NCI-H2227 (cell line): ENCODE results near the gene ZNF490.

Source experiments
- DNase-seq: peaks from one replicate; lab custom pipeline; 2025; ENCODE audit not compliant: unreplicated experiment; lab: John Stamatoyannopoulos, UW

Gene ZNF490

DNA sequence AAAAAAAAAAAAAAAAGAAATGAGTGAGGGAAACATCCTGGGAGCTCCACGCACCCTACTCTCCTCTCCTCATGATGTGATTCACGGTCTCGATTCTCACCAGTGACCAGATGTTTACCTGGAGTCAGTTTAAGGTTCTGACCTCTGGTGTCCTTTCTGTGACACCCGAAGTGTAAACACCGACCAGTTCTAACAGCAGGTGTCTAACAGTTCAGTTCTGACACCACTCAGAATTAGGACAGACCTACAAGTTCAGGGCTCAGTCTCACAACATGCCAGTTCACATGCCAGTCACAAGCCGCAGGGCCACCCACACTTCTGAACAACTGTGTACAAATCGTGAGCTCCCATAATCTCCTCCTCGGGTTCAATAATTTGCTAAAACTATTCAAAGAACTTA is 65.3 kb downstream of the ZNF490 start:
- no peak for DNase-seq

DNA sequence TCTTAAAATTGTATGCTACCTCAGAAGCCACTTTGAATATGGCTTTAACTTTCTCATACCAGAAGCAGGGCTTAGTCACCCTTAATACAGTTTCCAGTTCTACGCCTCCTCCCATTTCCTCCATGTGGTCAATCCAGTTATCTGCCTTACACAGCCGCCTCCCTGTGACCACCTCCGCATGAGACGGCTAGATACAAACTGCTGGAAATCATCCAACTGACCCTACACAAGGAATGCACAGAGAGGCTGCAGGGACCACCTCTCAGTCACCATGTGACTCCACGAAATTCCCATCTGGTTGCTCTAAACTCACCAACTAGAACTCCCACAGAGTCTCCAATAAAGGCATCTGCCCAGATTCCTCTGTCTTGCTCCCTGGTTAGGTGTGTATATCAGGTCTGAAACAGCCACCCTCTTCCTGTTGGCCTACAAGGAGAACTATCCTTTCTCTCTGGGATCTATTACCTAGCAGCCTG is 66.2 kb downstream of the ZNF490 start:
- no peak for DNase-seq

DNA sequence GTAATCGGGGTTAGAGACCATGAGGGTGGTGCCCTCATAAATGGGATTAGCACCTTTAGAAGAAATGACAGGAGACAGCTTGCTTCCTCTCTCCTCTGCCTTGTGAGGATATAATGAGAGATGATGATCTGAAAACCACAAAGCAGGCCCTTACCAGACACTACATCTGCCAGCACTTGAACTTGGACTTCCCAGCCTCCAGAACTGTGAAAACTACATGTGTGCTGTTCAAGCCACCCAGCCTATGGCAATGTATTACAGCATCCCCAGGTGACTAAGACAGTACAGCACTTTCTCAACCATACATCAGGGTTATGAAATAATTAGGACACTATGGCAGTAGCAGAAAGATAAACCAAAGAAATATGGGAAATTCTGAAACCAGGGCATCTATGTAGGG is 66.8 kb downstream of the ZNF490 start:
- DNase-seq: no peak
